Thoracic aorta (tissue), 2 donors: Measurements from ENCODE around the gene MYRFL. TPM values are rescaled to one million over a fixed set of nuclear protein-coding genes. Genes with fewer than 3 reads are reported as not detected.

ENCODE experiments used
- ATAC-seq: fragments of 150-250 bp; one replicate; pipeline ENCODE4 v1.8.0; 2017; ENCODE audit warnings: low read depth; ENCODE audit not compliant: insufficient number of reproducible peaks, low FRiP score
- DNase-seq: peaks from one replicate; pipeline ENCODE4 v3.0.0-alpha.2; 2020; ENCODE audit warnings: low spot score
- H3K27ac ChIP-seq, 2 donors: fragments of 200-600 bp; sonication (generic); 1 replicate in 1 of 2; 2 replicates in 1 of 2; pipeline ENCODE4 v1.5.1; 2016; ENCODE audit warnings: mild to moderate bottlenecking in 2 of 2, moderate library complexity in 2 of 2
- H3K27me3 ChIP-seq: fragments of 200-600 bp; sonication (generic); replicated peaks from 2 replicates; pipeline ENCODE4 v1.6.0; 2016; ENCODE audit warnings: mild to moderate bottlenecking; ENCODE audit not compliant: insufficient read depth
- H3K36me3 ChIP-seq: fragments of 200-600 bp; sonication (generic); one replicate; pipeline ENCODE4 v1.5.1; 2016
- H3K4me1 ChIP-seq, 2 donors: fragments of 200-600 bp; sonication (generic); 1 replicate in 1 of 2; 2 replicates in 1 of 2; pipeline versions ENCODE4 v1.5.1 to v1.6.0; 2016; ENCODE audit warnings: low read depth in 2 of 2, mild to moderate bottlenecking in 1 of 2; ENCODE audit not compliant: control insufficient read depth in 1 of 2
- H3K4me3 ChIP-seq: fragments of 200-600 bp; sonication (generic); 2 replicates; pipeline ENCODE4 v1.5.1; 2016; ENCODE audit warnings: mild to moderate bottlenecking
- H3K9me3 ChIP-seq: fragments of 200-600 bp; sonication (generic); 2 replicates; pipeline ENCODE4 v1.5.1; 2016
- CTCF ChIP-seq: fragments of 200-600 bp; sonication (generic); IDR thresholded peaks from one replicate; pipeline ENCODE4 v1.5.1; 2019; ENCODE audit warnings: antibody characterized with exemption
- total RNA-seq, 2 donors: library from RNA; depleted of rRNA; stranded (reverse); fragments of >200 nt; gene quantifications; one replicate each; pipeline versions ENCODE4 v1.1.0 to v1.2.3, GENCODE V29; 2016

The MYRFL gene
- total RNA-seq, 2 donors from 2014 or later, result not detected

- ATAC-seq, result no peak
- no peak for DNase-seq
These were observed 94.5 kb downstream of the MYRFL start for GRCh38 chr12:69919495-69919894.

GRCh38 chr12:69921831-69922230 lies 96.8 kb downstream of the MYRFL start:
- Histone ChIP-seq H3K4me1 (peaks cover 0 to 4% of the 10 kb centered on the region in 2 donors), H3K4me3 (no peak overlapping the region), H3K9me3 (no peaks in the 10 kb centered on the region), H3K27ac (no peak overlapping the region), H3K36me3 (no peaks in the 10 kb centered on the region), H3K27me3 (no peaks in the 10 kb centered on the region)
- DNase-seq (no peak), ATAC-seq (no peak)
- no peak for TF ChIP-seq CTCF

More at GRCh38 chr12:69919495-69919894, 94.5 kb downstream of the MYRFL start:
- Histone ChIP-seq H3K4me1 (peaks cover 0 to 5% of the 10 kb centered on the region in 2 donors), H3K27me3 (no peaks in the 10 kb centered on the region), H3K4me3 (no peak overlapping the region), H3K9me3 (no peaks in the 10 kb centered on the region), H3K27ac (no peak overlapping the region), H3K36me3 (no peaks in the 10 kb centered on the region)
- no peak for TF ChIP-seq CTCF

- DNase-seq (no peak), ATAC-seq (no peak)
- no peaks in the 10 kb centered on the region for H3K4me1 ChIP-seq
- no peaks in the 10 kb centered on the region for H3K9me3 ChIP-seq
- no peak overlapping the region for H3K27ac ChIP-seq
- no peaks in the 10 kb centered on the region for H3K36me3 ChIP-seq
- no peak overlapping the region for H3K4me3 ChIP-seq
- H3K27me3 ChIP-seq, result no peaks in the 10 kb centered on the region
- TF ChIP-seq CTCF, result no peak
These were observed 98.0 kb downstream of the MYRFL start for GRCh38 chr12:69922999-69923398.

- Histone ChIP-seq H3K4me1 (no peaks in the 10 kb centered on the region), H3K4me3 (no peak overlapping the region), H3K36me3 (no peaks in the 10 kb centered on the region), H3K27me3 (no peaks in the 10 kb centered on the region), H3K27ac (no peak overlapping the region), H3K9me3 (no peaks in the 10 kb centered on the region)
- DNase-seq (no peak), ATAC-seq (no peak)
- TF ChIP-seq CTCF, result no peak
These were observed 100.3 kb downstream of the MYRFL start for GRCh38 chr12:69925291-69925690.

- H3K27ac ChIP-seq, result no peak overlapping the region
- no peak for TF ChIP-seq CTCF
- no peaks in the 10 kb centered on the region for H3K9me3 ChIP-seq
- H3K4me3 ChIP-seq, result no peak overlapping the region
- H3K4me1 ChIP-seq, result no peaks in the 10 kb centered on the region
- DNase-seq, result no peak
- H3K27me3 ChIP-seq, result no peaks in the 10 kb centered on the region
- no peak for ATAC-seq
- H3K36me3 ChIP-seq, result no peaks in the 10 kb centered on the region
These were observed 102.1 kb downstream of the MYRFL start for GRCh38 chr12:69927164-69927563.
